Medulla oblongata (tissue), 1 donor: ENCODE results near the gene ZAP70.

Experiments
- DNase-seq: peaks from one replicate; pipeline ENCODE4 v3.0.0-alpha.2; 2015; ENCODE audit errors: extremely low spot score

Gene ZAP70

DNA sequence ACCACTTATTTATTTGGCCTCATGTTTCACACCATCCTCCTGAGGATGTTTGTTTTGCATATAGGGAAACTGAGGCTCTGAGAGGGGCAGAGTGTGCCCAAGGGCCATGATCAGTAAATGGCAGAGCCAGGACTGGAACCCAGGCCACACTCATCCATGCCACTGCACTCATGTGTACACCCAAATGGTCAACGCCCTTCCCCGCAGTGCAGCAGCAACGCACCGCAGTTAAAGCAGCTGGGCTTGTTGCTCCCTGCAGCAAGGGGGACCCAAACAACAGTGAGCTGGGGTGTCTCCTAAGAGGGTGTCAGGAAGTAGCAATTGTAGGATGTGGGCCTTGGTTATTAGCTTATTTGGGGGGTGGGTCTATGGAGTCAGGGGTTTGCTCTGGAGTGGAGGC lies 36.6 kb downstream of the ZAP70 start:
- DNase-seq, result no peak

DNA sequence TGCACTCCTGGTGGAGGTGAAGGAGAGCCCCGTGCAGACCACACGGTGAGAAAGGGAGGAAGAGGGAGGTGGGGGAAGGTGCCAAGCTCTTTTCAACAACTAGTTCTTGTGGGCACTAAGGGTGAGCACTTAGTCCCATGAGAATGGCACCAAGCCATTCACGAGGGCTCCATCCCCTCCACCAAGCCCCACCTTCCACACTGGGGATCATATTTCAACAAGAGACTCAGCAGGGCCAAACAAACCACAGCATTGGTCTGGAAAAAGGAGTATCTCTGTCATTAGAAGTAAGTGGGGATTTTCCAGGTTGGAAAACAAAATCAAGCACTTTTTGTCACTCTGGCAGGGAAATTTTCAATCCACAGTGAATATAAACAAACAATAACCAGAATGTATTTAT lies 38.4 kb downstream of the ZAP70 start:
- no peak for DNase-seq

DNA sequence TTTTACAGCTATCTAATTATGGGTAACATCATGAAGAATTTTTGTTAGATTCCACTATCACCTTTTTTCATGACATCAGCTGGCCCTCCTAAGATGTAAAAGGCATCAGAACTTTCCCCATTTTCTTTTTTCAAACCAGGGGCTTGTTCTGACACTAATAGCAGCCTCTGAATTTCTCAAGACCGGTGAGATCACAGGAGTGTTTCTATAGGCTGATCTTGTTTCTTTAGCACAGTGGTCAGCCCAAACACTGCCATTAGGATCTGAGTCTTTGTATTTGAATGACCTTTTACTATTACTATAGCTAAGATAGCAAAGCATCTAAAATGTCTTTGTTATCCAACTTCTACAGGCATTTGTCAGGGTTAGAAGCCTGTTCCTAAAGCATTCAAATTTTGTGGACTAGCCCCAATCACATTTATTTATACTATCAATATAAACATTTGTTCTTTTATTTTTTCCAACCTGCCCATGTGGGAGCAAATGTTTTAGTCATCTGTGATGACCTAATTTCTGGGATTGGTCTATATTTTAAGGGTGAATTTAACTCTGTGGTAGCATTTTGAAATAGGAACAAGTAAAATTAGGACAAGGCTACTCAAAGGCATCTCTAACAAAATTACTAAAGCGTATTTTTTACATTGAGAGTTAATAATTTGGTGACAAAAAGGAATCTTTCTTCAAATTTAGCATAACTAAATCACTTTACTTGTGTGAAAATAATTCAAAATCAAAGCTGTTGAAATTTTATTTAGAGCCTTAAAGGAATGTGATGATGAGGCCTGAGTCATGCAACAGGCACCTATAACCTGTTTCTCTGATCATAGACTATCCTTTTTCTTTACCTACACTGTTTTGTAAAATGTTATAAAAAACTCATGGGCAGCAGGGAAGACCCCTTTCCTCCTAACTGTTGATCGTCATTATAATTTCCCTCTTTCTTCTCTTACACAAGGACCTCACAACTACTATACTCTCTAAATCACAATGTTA lies 39.3 kb downstream of the ZAP70 start:
- DNase-seq, result no peak

DNA sequence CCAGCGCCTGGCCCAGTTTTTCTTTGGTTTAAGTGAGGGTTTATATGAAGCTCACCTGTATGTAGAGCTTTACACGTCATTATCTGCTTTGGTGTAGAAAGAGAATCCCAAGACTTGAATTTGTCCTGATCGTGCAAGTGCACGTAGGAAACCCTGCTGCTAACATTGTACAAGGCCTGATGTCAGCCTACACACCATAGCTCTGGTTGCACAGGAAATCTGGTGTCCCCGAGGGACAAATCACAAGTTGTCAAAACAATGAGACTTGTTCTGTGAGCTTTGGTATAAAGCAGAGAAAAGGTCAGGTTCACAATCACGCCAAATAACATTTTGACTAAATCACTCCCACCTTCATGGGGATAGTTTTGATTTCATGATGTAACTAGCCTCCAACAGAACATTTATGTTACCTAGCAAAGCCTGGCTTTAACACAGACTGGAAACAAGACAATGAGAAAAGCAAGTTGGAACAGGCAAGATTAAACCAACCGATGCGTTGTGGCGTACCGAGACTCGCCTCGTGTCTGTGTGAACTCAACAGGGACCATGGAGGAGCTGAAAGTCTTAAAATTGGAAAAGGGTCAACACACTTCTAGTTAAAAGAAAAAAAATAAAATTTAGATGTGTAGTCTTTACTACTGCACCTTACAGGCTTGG lies 41.4 kb downstream of the ZAP70 start:
- no peak for DNase-seq

DNA sequence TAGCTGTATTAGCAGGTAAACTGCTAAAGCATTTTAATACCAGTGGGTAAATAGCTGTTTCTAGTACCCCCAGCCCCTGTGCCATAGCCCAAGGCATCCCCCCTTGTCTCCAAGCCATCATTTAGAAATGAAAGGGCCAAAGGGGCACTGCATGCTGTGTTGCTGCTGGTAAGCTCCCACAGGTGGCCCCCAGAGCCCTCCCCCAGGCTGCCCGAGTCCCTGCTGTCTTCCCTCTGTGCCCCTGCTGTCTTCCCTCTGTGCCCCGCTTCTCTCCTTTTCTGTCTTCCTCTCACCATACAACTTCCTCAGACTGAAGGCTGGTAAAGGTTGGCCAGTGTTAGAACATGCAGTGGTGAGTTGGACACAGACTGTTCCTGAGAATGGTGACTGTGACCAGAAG lies 42.1 kb downstream of the ZAP70 start:
- DNase-seq, result no peak

DNA sequence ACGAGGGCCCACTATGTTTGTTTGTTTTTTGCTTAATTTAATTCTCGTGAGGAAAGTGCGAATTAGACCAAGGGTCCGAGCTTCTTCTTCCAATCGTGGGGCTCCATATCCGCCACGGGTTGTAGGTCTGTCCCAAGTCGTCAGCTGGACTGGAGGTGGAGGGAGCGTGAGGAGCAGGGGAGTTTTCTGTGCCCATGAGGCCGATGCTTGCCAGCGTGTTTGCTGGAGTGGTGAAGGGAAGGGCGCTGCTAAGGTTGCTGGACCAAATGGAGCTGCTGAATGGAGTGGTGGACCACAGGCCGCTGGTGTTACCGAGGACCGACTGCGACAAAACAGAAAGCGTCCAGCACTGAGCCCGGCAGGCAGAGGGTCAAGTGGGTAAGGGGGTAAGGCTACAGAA lies 43.7 kb downstream of the ZAP70 start:
- DNase-seq, result no peak

DNA sequence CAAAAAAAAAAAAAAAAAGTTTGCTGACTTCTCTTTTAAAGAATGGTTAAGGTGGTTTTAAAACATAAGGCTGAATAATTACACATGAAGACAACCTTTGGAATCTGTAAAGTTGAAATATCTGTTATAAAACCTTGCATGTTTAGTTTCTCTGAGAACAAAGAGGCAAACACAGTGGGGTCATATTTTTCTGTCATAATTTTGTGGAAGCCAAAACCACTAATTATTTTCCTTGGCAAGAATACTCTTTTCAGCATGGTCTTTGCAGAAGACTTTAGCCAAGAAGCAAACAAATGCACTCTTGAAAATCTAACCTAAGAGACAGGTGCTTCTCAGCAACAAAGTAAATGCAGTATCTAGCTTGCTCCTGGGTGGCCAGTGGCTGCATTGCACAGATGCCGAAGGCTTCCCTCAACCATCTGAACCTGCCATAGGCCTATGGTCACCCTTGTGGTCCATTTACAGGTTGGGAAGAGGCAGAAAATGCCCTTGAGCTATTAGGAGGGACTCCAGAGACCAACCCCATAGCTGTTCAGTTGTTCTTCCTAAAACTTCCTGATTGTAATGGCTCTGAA lies 44.8 kb downstream of the ZAP70 start:
- DNase-seq, result no peak

DNA sequence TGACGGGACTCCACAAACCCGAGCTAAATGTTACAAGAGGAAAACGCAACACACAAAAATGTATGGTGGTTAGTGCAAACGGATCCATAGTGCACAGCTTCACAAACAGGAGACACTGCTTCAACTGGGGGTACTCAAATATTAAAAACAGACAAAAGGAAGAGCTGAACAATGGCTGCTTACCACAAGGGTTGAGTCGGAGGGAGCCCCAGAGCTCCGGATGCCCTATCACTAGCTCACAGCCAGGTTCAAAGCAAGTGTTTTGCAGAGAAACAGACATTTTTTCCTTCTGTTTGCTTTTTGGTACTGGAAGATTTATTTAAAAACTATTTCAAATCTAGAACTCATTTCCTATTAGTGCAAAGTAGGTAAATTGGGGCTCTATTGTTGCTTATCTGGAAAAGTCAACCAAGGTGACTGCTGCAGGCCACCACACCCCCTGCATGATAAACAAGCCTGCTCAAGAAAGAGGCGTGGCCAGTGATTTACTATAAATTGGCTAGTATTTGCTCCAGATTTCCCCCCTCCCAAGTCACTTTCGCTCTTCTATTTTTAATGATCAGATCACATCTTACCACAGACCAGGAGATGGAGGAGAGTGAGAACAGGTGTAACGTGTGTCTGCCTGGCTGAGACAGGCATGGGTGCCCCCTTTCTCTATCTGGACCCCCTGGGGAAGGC lies 46.5 kb downstream of the ZAP70 start:
- DNase-seq, result no peak

DNA sequence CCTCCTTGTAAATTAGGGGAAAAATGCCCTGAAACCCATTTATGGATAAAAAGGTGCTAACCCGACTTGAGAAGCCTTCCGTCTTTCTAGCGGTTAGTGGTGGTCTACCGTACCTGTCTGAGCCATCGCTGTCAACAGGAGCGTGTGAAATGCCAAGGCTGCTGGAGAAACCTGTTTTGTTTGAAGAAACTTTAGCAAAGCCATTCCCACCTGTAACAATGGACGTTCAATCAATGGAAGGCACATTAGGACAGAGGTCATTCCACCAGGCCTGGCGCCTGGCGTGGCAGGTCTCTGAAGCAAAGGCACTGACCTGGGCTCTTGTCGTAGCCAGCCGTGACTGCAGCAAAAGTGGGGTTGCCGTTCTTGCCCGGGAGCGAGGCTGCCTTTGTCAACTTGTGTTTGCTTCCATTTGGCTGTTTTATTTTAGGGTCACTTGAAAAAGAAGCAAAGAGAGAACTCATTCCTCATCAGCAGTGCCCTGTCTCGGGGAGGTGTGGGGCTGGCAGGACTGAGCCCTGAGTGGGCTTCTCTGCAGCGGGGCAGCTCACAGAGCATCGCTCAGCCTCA lies 47.2 kb downstream of the ZAP70 start:
- no peak for DNase-seq

DNA sequence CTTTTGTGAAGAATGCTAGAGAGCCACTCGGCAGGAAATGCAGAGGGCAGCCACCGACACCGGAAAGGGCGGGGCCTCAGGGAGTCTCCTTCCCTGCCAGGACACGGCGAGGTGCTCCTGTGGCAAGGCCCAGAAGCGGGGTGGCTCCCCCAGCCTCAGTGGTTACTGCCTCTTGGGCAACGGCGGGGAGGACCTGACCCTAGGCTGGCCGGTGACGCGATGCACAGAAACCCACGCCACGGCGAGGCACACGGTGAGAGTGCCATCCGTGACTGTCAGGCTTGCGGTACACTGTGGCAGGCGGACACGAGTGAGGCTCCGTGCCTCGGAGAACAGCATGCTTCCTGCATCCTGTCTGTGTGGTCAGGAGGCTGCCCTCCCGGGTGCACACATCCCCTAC lies 47.8 kb downstream of the ZAP70 start:
- no peak for DNase-seq

DNA sequence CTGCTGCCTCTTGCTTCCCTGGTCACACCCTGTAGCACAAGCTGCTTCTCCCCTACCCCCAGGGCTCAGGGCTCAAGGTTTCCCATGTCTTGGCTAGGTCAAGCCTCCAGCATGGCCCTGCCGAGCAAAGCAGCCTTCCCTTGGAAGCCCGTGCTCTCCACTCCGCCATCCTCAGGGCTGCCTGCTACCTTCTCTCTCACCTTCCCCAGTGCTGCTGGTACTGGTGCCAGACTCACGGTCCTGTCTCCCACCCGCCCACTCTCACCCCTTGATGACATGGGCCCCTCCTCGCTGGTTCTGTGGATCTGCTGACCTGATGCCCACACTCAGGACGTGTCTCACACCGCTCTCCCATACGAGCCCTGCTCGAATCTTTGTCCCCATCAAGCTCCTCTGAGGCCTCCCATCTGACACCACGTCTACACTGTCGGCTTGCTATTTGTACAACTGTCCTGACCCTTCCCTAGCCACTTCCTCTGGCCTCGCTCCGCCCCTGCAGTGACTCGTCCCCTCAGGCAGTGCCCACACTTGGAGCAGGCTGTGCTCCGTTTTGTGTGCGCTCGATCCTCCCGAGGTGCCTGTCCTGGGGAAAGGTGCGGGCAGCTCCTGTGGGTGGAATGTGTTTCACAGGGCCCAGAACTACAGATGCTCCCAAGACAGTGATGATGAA lies 49.9 kb downstream of the ZAP70 start:
- DNase-seq, result no peak

DNA sequence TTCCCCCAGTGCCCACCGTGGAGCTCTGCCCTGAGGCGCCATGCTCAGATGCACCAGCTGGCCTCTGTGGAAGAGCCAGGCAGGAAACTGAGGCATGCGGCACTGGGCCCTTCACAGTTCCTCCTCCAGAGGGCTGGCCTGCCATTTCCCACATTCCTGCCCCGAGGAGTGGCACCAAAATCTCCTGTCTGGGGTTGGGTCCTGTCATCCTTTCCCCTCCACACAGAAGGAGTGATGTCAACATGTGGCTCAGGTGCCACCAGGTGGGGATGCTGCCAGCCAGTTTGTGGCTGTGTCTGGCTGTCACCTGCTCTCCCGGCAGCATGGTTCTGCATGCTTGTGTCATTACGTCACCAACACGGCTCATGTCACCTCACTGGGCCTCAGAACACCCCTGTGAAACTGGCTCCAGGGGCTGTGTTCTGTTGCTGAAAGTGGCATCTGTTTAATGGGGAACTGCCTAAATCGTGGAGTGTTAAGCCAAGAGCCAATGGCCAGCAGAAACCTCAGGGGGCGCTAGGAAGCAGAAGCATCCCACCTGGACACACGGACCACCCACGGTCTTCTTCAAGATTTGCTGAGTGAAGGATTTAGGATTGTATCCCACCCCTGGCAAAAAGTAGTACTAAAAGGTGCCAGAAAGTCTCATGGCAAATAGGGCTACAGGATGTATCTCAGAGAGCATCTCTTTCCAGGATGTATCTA lies 51.3 kb downstream of the ZAP70 start:
- DNase-seq, result no peak

DNA sequence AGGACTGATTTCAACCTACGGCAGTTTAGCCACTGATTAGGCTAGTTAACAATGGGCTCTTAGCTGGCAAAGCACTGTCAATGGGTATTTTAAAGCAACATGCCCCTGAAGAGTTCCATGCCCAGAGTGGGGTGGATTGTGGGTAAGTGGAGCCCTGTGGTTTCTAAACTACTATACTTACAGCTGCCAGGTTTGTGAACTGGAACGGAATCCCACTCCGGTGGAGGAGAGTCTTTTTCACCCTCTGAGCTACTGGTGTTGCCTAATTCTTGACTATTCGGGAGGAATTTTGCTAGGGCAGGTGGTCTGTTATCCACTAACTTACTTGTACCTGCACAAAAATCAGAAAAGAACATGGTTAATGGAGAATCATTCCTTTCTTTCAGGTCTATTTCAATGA lies 52.6 kb downstream of the ZAP70 start:
- no peak for DNase-seq

DNA sequence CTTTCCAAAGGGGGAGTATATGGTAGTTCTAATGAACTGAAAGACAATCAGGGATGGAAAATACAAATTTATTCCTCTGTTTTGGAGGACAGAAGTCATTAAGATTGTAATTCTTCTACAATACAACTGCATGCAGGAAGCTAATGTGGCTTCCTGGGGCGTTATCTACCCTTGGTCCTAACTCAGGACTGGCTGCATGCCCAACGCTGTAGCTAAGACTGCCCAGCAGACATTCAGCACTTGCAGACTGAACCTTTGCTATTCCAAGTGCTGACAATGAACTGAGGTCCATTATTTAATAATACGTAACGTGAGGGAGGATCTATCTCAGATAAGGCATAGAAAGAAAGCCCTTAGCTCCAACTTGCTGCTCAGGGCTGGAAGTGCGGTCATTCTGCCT lies 53.2 kb downstream of the ZAP70 start:
- DNase-seq, result no peak

DNA sequence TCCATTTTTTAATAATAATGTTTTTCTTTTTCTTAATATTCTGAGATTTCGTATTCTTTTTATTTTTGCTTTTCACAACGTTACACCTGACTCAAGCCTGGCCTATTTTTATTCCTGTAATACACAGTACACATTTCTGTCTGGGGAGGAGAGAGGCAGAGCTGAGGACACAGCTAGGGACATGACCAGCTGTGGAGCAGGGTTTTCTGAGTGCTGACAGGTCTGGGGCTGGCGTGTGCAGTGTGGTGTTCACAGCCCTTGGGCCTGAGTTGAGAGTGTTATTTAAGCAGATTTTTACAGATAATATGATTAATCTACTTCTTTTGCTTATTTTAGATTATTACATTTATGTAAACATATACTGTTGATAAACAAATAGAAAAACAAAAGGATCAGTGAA lies 55.9 kb downstream of the ZAP70 start:
- DNase-seq, result no peak

DNA sequence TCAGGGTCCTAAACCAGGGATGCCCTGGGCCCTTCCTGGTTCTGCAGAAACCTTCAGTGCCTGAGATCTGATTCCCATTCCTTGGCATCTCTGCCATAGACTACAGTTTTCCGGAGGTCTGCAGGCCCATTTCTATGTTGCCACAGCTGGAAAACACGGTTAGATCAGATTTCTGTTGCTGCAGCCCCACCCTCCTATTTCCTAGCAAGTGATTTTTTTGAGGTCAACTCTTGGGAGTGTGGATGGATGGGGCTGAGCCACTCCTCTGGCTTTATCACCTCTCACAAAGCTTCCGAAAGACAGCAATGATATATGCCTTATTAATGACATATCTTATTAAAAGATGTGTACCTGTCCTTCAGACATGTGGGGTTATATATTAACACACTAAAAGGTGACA lies 56.3 kb downstream of the ZAP70 start:
- no peak for DNase-seq

DNA sequence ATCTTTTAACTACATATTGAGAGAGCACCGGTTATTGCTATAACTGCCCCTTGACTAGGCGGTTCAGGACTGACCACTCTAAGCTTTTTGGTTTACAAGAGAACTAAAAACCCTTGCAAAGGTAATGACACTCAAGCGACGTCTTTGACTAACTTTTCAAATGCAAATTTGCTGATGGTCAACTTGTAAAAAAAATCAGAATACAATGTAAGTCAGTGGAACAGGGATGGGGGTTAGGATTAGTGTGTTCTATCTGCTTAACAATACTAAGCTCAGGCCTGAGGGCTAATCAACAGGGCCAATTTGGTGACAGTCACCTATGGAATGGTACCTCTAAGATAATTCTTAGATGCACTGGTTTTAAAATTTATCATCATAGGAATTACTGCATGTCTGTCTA lies 57.1 kb downstream of the ZAP70 start:
- DNase-seq, result no peak

DNA sequence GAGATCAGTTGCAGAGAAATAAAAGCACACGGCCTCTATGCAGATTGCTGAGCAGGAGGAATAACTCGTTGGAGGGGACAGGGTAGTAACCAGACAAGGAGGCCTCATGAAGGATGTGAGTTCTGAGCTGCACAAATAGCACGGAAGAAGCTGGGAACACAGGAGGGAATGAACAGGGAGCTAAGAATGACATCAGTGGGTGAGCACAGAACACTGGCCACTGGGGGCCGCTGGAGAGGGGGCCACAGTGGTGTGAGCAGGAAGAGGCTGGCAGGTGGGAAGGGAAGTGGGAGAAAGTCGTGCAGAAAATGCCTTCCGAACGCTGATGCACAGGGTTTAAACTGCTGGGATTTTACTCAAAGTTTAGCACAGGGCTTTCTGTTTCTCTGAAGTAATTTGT lies 61.0 kb downstream of the ZAP70 start:
- no peak for DNase-seq

DNA sequence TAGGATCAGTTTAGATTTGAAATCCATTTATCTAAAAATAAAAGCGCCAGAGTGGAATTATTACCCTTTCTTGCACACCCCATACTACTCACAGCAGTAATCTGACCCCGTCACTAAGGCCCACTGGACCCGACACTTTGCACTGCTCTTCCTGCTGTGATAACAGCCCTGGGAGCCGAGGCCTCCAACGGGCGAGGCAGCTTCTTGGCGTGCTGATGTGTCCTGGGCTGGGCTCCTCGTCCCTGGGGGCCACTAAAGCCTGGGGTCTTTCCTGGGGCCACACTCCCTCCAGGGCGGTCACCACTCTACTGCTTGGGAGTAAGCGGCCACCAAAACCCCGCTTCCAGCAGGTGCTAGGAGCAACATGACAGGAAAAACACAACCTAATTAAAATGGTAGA lies 61.7 kb downstream of the ZAP70 start:
- no peak for DNase-seq

DNA sequence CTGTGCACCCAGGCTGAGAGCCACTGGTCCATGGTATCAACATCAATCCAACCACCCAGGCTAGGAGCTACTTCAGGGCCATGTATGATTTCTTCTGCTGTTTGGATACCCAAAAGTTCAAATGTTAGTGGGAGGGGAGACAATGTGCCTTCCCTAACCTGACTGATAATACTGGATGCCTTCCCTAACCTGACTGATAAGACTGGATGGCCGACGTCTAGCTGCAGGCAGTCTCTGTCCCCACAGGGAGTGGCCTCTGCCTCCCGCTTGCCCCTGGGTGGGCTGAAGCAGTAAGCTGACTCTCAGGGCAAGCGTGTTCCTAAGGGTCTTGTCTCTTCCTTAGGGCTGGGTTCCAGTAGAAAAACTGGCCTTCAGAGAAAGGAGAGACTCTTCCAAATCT lies 65.8 kb downstream of the ZAP70 start:
- DNase-seq, result no peak

DNA sequence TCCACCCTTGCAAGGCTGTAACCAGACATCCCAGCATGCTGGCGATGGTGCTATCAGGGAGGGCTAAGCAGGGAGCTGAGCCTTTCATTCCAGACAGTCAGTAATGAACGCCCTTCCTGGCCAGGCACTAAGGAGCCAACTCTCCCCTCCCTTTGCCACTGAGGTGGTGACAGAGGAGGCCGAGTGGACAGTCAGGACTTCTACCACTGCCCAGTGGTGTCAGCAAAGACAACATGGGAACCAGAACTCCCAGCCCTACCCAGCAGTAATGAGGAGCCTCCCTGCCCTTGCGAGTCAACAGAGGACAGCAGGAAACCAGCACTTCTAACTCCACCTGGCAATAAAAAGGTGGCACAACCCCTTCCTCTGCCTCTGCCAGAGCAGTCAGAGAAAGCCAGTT lies 68.6 kb downstream of the ZAP70 start:
- no peak for DNase-seq
